ENCODE results near the gene MRPS24. TPM values are rescaled to one million over a fixed set of nuclear protein-coding genes. Genes with fewer than 3 reads are reported as not detected.
A peak's percentile ranks its signal among the peaks of the same experiment; 100 is the strongest.

MRPS24 gene
- total RNA-seq, 2 experiments from 2014 or later: 127 to 130 TPM

- Mint-ChIP-seq H3K36me3 (ENCODE audit: low read depth) (peaks cover 26% of the 10 kb centered on the region), H3K27me3 (no peaks in the 10 kb centered on the region), H3K4me1 (ENCODE audit: low read depth) (peaks cover 22% of the 10 kb centered on the region), H3K27ac (peak overlapping the region; percentile 87), H3K9me3 (peaks cover 1% of the 10 kb centered on the region), H3K4me3 (peak overlapping the region; percentile 81)
- intact Hi-C loops (cut with micrococcal nuclease): no loop called here
- CTCF ChIA-PET: interaction anchor here (1.1 to 1.3 kb wide), 2 partner anchors 139 to 182 kb away, joined by 3 read pairs; no protein-coding TSS in a partner anchor
- no peak for DNase-seq
- ATAC-seq: no peak
- no peak for TF ChIP-seq CTCF (IDR thresholded peaks at IDR 0.05)
- POLR2A ChIA-PET: interaction anchor here (0.8 to 1.9 kb wide), 4 partner anchors 11 to 139 kb away, joined by 4 to 8 read pairs (median 4); partner anchors contain the start of gene COA1
These were observed 674 bp downstream of the MRPS24 start for GRCh38 chr7:43868681-43869005.

- no peak for TF ChIP-seq CTCF (IDR thresholded peaks at IDR 0.05)
- peaks cover 22% of the 10 kb centered on the region for H3K4me1 Mint-ChIP-seq (ENCODE audit: low read depth)
- intact Hi-C loops (cut with micrococcal nuclease): no loop called here
- POLR2A ChIA-PET: interaction anchor here (1.1 to 1.9 kb wide), 2 partner anchors 21 to 138 kb away, joined by 4 to 8 read pairs; partner anchors contain the start of gene COA1
- H3K4me3 Mint-ChIP-seq: peak overlapping the region; percentile 81
- peaks cover 1% of the 10 kb centered on the region for H3K9me3 Mint-ChIP-seq
- CTCF ChIA-PET: interaction anchor here (1.3 kb wide), 1 partner anchor 138 kb away, joined by 3 read pairs; no protein-coding TSS in a partner anchor
- DNase-seq (no peak), ATAC-seq (no peak)
- no peaks in the 10 kb centered on the region for H3K27me3 Mint-ChIP-seq
- peak overlapping the region; percentile 87 for H3K27ac Mint-ChIP-seq
- peaks cover 26% of the 10 kb centered on the region for H3K36me3 Mint-ChIP-seq (ENCODE audit: low read depth)
These were observed 1.1 kb downstream of the MRPS24 start for GRCh38 chr7:43868181-43868580.

- no peak overlapping the region for H3K27ac Mint-ChIP-seq
- H3K27me3 Mint-ChIP-seq: no peaks in the 10 kb centered on the region
- POLR2A ChIA-PET: interaction anchor here (0.6 kb wide), 1 partner anchor 58 kb away, joined by 4 read pairs; no protein-coding TSS in a partner anchor
- H3K36me3 Mint-ChIP-seq (ENCODE audit: low read depth): peaks cover 26% of the 10 kb centered on the region
- intact Hi-C loops (cut with micrococcal nuclease): no loop called here
- CTCF ChIA-PET: interaction anchor here (2.0 kb wide), 1 partner anchor 26 kb away, joined by 4 read pairs; no protein-coding TSS in a partner anchor
- H3K4me1 Mint-ChIP-seq (ENCODE audit: low read depth): peaks cover 13% of the 10 kb centered on the region
- no peak for TF ChIP-seq CTCF (IDR thresholded peaks at IDR 0.05)
- no peak for ATAC-seq
- peaks cover 1% of the 10 kb centered on the region for H3K9me3 Mint-ChIP-seq
- H3K4me3 Mint-ChIP-seq: no peak overlapping the region
- no peak for DNase-seq
These were observed 4.0 kb downstream of the MRPS24 start for GRCh38 chr7:43865277-43865676.

GRCh38 chr7:43864126-43864525 lies 5.2 kb downstream of the MRPS24 start:
- peaks cover 7% of the 10 kb centered on the region for H3K4me1 Mint-ChIP-seq (ENCODE audit: low read depth)
- no peak for TF ChIP-seq CTCF (IDR thresholded peaks at IDR 0.05)
- H3K27ac Mint-ChIP-seq: no peak overlapping the region
- CTCF ChIA-PET: interaction anchor here (0.7 to 2.0 kb wide), 2 partner anchors 25 to 26 kb away, joined by 3 to 4 read pairs; no protein-coding TSS in a partner anchor
- no peak for ATAC-seq
- POLR2A ChIA-PET: interaction anchor here (0.6 kb wide), 1 partner anchor 16 kb away, joined by 3 read pairs; no protein-coding TSS in a partner anchor
- no peak for DNase-seq
- no peaks in the 10 kb centered on the region for H3K27me3 Mint-ChIP-seq
- peaks cover 26% of the 10 kb centered on the region for H3K36me3 Mint-ChIP-seq (ENCODE audit: low read depth)
- no peak overlapping the region for H3K4me3 Mint-ChIP-seq
- intact Hi-C loops (cut with micrococcal nuclease): no loop called here
- no peaks in the 10 kb centered on the region for H3K9me3 Mint-ChIP-seq

- ChIA-PET POLR2A (no interaction called here), CTCF (no interaction called here)
- no peaks in the 10 kb centered on the region for H3K9me3 Mint-ChIP-seq
- intact Hi-C loops (cut with micrococcal nuclease): no loop called here
- no peaks in the 10 kb centered on the region for H3K4me1 Mint-ChIP-seq (ENCODE audit: low read depth)
- no peak for DNase-seq
- no peak for TF ChIP-seq CTCF (IDR thresholded peaks at IDR 0.05)
- peaks cover 3% of the 10 kb centered on the region for H3K27me3 Mint-ChIP-seq
- peak; percentile 27 for ATAC-seq
- H3K27ac Mint-ChIP-seq: no peak overlapping the region
- H3K4me3 Mint-ChIP-seq: no peak overlapping the region
- no peaks in the 10 kb centered on the region for H3K36me3 Mint-ChIP-seq (ENCODE audit: low read depth)
These were observed 12.3 kb downstream of the MRPS24 start for GRCh38 chr7:43856996-43857395.

Data from activated CD8-positive, alpha-beta T cell treated with anti-CD3 and anti-CD28 coated beads for 36 hours (primary cell).